Ishikawa (cell line): Measurements from ENCODE around the gene CYB5D1.

Experiments
- CEBPB ChIP-seq: IDR thresholded peaks from 2 replicates; pipeline ENCODE4 v1.6.1; 2012
- CREB1 ChIP-seq: IDR thresholded peaks from 2 replicates; pipeline ENCODE4 v1.6.1; 2012; ENCODE audit warnings: low read depth
- EGR1 ChIP-seq: IDR thresholded peaks from 2 replicates; pipeline ENCODE4 v1.6.1; 2012
- EP300 ChIP-seq: IDR thresholded peaks from 2 replicates; pipeline ENCODE4 v1.6.1; 2012; ENCODE audit warnings: borderline replicate concordance
- FOXM1 ChIP-seq: IDR thresholded peaks from 2 replicates; pipeline ENCODE4 v1.6.1; 2012; ENCODE audit warnings: low read depth, borderline replicate concordance
- MAX ChIP-seq: IDR thresholded peaks from 2 replicates; pipeline ENCODE4 v1.6.1; 2012
- NFIC ChIP-seq: IDR thresholded peaks from 2 replicates; pipeline ENCODE4 v1.6.1; 2012
- RAD21 ChIP-seq: IDR thresholded peaks from 2 replicates; pipeline ENCODE4 v1.6.1; 2012; ENCODE audit warnings: low read depth
- REST ChIP-seq: IDR thresholded peaks from 2 replicates; pipeline ENCODE4 v1.6.1; 2012; ENCODE audit warnings: low read depth, mild to moderate bottlenecking
- TAF1 ChIP-seq: IDR thresholded peaks from 2 replicates; pipeline ENCODE4 v1.6.1; 2012; ENCODE audit warnings: low read depth, mild to moderate bottlenecking
- TCF12 ChIP-seq: IDR thresholded peaks from 2 replicates; pipeline ENCODE4 v1.6.1; 2012; ENCODE audit warnings: low read depth
- TEAD4 ChIP-seq: IDR thresholded peaks from 2 replicates; pipeline ENCODE4 v1.6.1; 2012
- YY1 ChIP-seq: IDR thresholded peaks from 2 replicates; pipeline ENCODE4 v1.6.1; 2012; ENCODE audit warnings: low read depth
- ZBTB7A ChIP-seq: IDR thresholded peaks from 2 replicates; pipeline ENCODE4 v1.6.1; 2012; ENCODE audit warnings: low read depth
- TF ChIP-seq, protein P1 (sequence below): IDR thresholded peaks from 2 replicates; pipeline ENCODE4 v1.6.1; 2012

CYB5D1 gene

GRCh38 chr17:7816926-7817642, 40.7 kb upstream of the CYB5D1 start:
- TF ChIP-seq EGR1: no peak
- no peak for TF ChIP-seq TAF1
- no peak for TF ChIP-seq NFIC
- no peak for TF ChIP-seq RAD21
- no peak for TF ChIP-seq REST
- no peak for TF ChIP-seq TEAD4
- no peak for TF ChIP-seq CREB1
- no peak for TF ChIP-seq YY1
- TF ChIP-seq, protein P1, sequence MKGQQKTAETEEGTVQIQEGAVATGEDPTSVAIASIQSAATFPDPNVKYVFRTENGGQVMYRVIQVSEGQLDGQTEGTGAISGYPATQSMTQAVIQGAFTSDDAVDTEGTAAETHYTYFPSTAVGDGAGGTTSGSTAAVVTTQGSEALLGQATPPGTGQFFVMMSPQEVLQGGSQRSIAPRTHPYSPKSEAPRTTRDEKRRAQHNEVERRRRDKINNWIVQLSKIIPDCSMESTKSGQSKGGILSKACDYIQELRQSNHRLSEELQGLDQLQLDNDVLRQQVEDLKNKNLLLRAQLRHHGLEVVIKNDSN: no peak
- no peak for TF ChIP-seq MAX
- TF ChIP-seq TCF12: no peak
- no peak for TF ChIP-seq CEBPB
- no peak for TF ChIP-seq FOXM1
- no peak for TF ChIP-seq EP300

- TF ChIP-seq REST: no peak
- no peak for TF ChIP-seq TCF12
- no peak for TF ChIP-seq ZBTB7A
- no peak for TF ChIP-seq CREB1
- TF ChIP-seq, protein P1: no peak
- TF ChIP-seq FOXM1: no peak
- TF ChIP-seq YY1: no peak
- TF ChIP-seq EP300: no peak
- TF ChIP-seq NFIC: no peak
- no peak for TF ChIP-seq MAX
- TF ChIP-seq RAD21: no peak
- TF ChIP-seq TEAD4: no peak
- TF ChIP-seq EGR1: no peak
- TF ChIP-seq CEBPB: no peak
- no peak for TF ChIP-seq TAF1
Observed at GRCh38 chr17:7817643-7817964, 40.2 kb upstream of the CYB5D1 start.

DNA sequence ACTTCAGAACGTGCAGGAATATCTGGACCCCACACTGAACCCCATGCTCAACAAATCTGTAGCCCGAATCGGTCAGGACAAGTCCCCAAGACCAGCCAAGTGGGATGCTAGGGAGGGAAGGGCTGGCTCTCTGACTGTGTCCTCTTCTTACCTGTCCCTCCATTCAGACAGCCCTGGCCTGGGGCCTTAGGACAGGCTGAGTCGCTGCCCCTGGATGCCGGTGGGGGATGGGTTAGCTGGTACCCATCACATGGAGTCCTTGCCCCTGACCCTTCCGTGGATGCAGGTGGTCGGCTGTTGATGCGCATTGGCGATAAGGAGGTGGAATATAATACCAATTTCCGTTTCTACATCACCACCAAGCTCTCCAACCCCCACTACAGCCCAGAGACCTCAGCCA, 39.8 kb upstream of the CYB5D1 start:
- TF ChIP-seq REST (no peak), YY1 (no peak), TEAD4 (no peak), EP300 (no peak), ZBTB7A (no peak), RAD21 (no peak), EGR1 (no peak), MAX (no peak), NFIC (no peak), CREB1 (no peak), CEBPB (no peak), FOXM1 (no peak), TCF12 (no peak), TAF1 (no peak)
- TF ChIP-seq, protein P1: no peak
